Endodermal cell (in vitro differentiated cells): ENCODE measurements around the gene EYA3. TPM values are rescaled to one million over a fixed set of nuclear protein-coding genes. Genes with fewer than 3 reads are reported as not detected.
A peak's percentile ranks its signal among the peaks of the same experiment; 100 is the strongest.

Experiments
- DNase-seq: peaks from one replicate; pipeline ENCODE4 v3.0.0-alpha.2; 2017
- H3K27ac ChIP-seq: 2 replicates; pipeline ENCODE4 v1.5.1; 2013; ENCODE audit warnings: mild to moderate bottlenecking, low read depth, low read length, moderate library complexity
- H3K27me3 ChIP-seq: 2 replicates; pipeline ENCODE4 v1.6.1; 2013; ENCODE audit warnings: mild to moderate bottlenecking, low read length, moderate library complexity; ENCODE audit not compliant: insufficient read depth, control insufficient read depth, poor library complexity, severe bottlenecking
- H3K36me3 ChIP-seq: 2 replicates; pipeline ENCODE4 v1.7.0; 2013; ENCODE audit warnings: mild to moderate bottlenecking, low read length, moderate library complexity; ENCODE audit not compliant: control insufficient read depth, insufficient read depth
- H3K4me1 ChIP-seq: one replicate; pipeline ENCODE4 v1.7.0; 2013; ENCODE audit warnings: low read length; ENCODE audit not compliant: control insufficient read depth, insufficient read depth
- H3K4me3 ChIP-seq: 2 replicates; pipeline ENCODE4 v1.5.1; 2013; ENCODE audit warnings: mild to moderate bottlenecking, low read length, moderate library complexity
- H3K9ac ChIP-seq: 2 replicates; pipeline ENCODE4 v1.6.1; 2013; ENCODE audit warnings: mild to moderate bottlenecking, low read length, moderate library complexity; ENCODE audit not compliant: poor library complexity, severe bottlenecking; ENCODE audit errors: extremely low read depth
- H3K9me3 ChIP-seq: 2 replicates; pipeline ENCODE4 v1.6.1; 2013; ENCODE audit warnings: mild to moderate bottlenecking, low read length, moderate library complexity; ENCODE audit not compliant: control insufficient read depth
- H3K27ac Mint-ChIP-seq: 2 replicates; pipeline ENCODE4 v1.8.0; 2020; ENCODE audit warnings: mixed read lengths
- H3K27me3 Mint-ChIP-seq: 2 replicates; pipeline ENCODE4 v1.8.0; 2021; ENCODE audit warnings: mild to moderate bottlenecking, mixed read lengths; ENCODE audit not compliant: insufficient read depth
- H3K36me3 Mint-ChIP-seq: 2 replicates; pipeline ENCODE4 v1.8.0; 2020; ENCODE audit warnings: low read depth, mixed read lengths
- H3K4me1 Mint-ChIP-seq: 2 replicates; pipeline ENCODE4 v1.8.0; 2020; ENCODE audit warnings: mixed read lengths
- H3K4me3 Mint-ChIP-seq: 2 replicates; pipeline ENCODE4 v1.8.0; 2020; ENCODE audit warnings: mild to moderate bottlenecking, moderate library complexity, mixed read lengths
- H3K9me3 Mint-ChIP-seq: 2 replicates; pipeline ENCODE4 v1.8.0; 2020; ENCODE audit warnings: mild to moderate bottlenecking, mixed read lengths
- WGBS, 2 experiments: methylation state at CpG; one replicate each; pipeline versions ENCODE4 v1.1.5 to v1.1.7; 2013; ENCODE audit warnings: missing lambda C conversion rate in 2 of 2, mixed read lengths in 1 of 2; ENCODE audit not compliant: insufficient coverage in 1 of 2, insufficient read length in 1 of 2; 5-methylcytosine and 5-hydroxymethylcytosine counted together
- total RNA-seq, 2 donors: library from RNA; stranded (reverse); fragmentation: NEBNext Ultra II Directional in 1 of 2; extraction: Animal tissue kit (Norgen Biotek cat#: 25700) in 1 of 2; gene quantifications; 2 replicates in 1 of 2; 3 replicates in 1 of 2; pipeline ENCODE4 v1.2.1, GENCODE V29; 2021
- TF ChIP-seq, protein P1 (sequence below): fragments of 200-600 bp; sonication (generic); conservative IDR thresholded peaks from 2 replicates; pipeline ENCODE4 v1.5.0; 2021; ENCODE audit warnings: antibody characterized with exemption, mild to moderate bottlenecking

Gene EYA3
- total RNA-seq, 2 donors from 2014 or later = 29.3 to 32.8 TPM

DNA sequence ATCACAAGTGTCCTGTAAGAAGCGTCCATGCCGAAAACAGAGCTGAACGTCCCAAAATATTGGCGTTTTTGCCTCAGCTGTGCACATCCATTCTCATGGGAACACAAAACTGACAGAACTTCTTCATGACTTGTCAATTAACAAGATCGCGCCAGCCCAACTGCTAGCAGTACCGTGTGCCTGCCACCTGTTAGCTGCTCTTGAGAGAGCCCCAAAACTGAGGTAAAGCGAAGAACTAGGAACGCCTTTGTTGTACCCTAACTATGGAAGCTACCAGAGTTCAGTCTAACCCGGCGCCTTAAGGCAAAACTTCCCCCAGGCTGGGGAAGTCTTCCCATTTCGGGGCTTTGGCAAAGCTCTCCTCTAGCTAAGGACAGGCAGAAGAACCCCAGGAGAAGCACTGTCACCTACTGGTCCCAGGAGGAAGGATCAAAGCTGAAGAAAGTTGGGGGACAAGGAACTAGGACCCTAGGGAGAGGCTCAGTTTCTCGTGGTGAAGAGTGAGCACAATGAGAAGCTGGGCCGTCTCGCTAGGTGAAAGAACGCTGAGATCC lies 719 bp downstream of the EYA3 start:
- TF ChIP-seq, protein P1, sequence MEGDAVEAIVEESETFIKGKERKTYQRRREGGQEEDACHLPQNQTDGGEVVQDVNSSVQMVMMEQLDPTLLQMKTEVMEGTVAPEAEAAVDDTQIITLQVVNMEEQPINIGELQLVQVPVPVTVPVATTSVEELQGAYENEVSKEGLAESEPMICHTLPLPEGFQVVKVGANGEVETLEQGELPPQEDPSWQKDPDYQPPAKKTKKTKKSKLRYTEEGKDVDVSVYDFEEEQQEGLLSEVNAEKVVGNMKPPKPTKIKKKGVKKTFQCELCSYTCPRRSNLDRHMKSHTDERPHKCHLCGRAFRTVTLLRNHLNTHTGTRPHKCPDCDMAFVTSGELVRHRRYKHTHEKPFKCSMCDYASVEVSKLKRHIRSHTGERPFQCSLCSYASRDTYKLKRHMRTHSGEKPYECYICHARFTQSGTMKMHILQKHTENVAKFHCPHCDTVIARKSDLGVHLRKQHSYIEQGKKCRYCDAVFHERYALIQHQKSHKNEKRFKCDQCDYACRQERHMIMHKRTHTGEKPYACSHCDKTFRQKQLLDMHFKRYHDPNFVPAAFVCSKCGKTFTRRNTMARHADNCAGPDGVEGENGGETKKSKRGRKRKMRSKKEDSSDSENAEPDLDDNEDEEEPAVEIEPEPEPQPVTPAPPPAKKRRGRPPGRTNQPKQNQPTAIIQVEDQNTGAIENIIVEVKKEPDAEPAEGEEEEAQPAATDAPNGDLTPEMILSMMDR = peak; percentile 18
- H3K9me3 ChIP-seq = no peaks in the 10 kb centered on the region
- no peaks in the 10 kb centered on the region for H3K36me3 Mint-ChIP-seq
- H3K4me3 ChIP-seq = peak overlapping the region; percentile 99
- peaks cover 22% of the 10 kb centered on the region for H3K4me1 Mint-ChIP-seq
- peak; percentile 63 for DNase-seq
- peak overlapping the region; percentile 75 for H3K27ac ChIP-seq
- peak overlapping the region; percentile 95 for H3K4me3 Mint-ChIP-seq
- 4 to 6% methylated on average over 15 to 16 of the region's 16 CpGs for WGBS, 2 experiments
- H3K36me3 ChIP-seq = no peaks in the 10 kb centered on the region
- peak overlapping the region; percentile 97 for H3K27ac Mint-ChIP-seq
- no peaks in the 10 kb centered on the region for H3K9me3 Mint-ChIP-seq
- H3K27me3 Mint-ChIP-seq = no peaks in the 10 kb centered on the region
- peaks cover 7% of the 10 kb centered on the region for H3K4me1 ChIP-seq
- H3K27me3 ChIP-seq = no peaks in the 10 kb centered on the region
- peak overlapping the region; percentile 88 for H3K9ac ChIP-seq

GRCh38 chr1:28086651-28087050 lies 1.8 kb downstream of the EYA3 start:
- Histone ChIP-seq H3K27me3 (no peaks in the 10 kb centered on the region), H3K4me1 (peaks cover 7% of the 10 kb centered on the region), H3K9me3 (no peaks in the 10 kb centered on the region), H3K36me3 (no peaks in the 10 kb centered on the region), H3K9ac (no peak overlapping the region), H3K4me3 (peak overlapping the region; percentile 99), H3K27ac (no peak overlapping the region)
- peak overlapping the region; percentile 95 for H3K4me3 Mint-ChIP-seq
- H3K4me1 Mint-ChIP-seq = peaks cover 22% of the 10 kb centered on the region
- no peak for DNase-seq
- peak overlapping the region; percentile 53 for H3K27ac Mint-ChIP-seq
- 96% methylated on average over 1 of the region's 1 CpG; no CpG with 5 or more reads in 1 of the 2 experiments for WGBS, 2 experiments
- TF ChIP-seq, protein P1 = no peak
- H3K36me3 Mint-ChIP-seq = no peaks in the 10 kb centered on the region
- no peaks in the 10 kb centered on the region for H3K9me3 Mint-ChIP-seq
- H3K27me3 Mint-ChIP-seq = no peaks in the 10 kb centered on the region

DNA sequence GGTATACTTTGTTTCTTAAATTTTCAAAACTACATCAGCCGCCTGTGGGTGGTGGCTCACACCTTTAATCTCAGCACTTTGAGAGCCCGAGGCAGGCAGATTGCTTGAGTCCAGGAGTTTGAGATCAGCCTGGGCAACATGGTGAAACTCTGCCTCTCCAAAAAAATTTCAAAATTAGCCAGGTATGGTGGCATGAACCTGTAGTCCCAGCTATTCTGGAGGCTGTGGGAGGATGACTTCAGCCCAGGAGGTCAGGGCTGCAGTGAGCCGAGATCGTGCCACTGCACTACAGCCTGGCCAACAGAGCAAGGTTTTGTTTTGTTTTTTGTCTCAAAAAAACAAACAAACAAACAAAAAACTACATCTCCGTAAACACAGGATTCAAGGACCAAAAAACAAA lies 3.3 kb downstream of the EYA3 start:
- H3K4me3 ChIP-seq = peak overlapping the region; percentile 47
- H3K36me3 ChIP-seq = peaks cover 5% of the 10 kb centered on the region
- Mint-ChIP-seq H3K27ac (no peak overlapping the region), H3K36me3 (peaks cover 5% of the 10 kb centered on the region), H3K4me1 (peaks cover 22% of the 10 kb centered on the region), H3K4me3 (peak overlapping the region; percentile 19), H3K9me3 (no peaks in the 10 kb centered on the region), H3K27me3 (no peaks in the 10 kb centered on the region)
- no peak overlapping the region for H3K27ac ChIP-seq
- no peaks in the 10 kb centered on the region for H3K9me3 ChIP-seq
- DNase-seq = peak; percentile 52
- H3K27me3 ChIP-seq = no peaks in the 10 kb centered on the region
- peaks cover 7% of the 10 kb centered on the region for H3K4me1 ChIP-seq
- TF ChIP-seq, protein P1 = no peak
- WGBS, 2 experiments = 59 to 81% methylated on average over 4 to 5 of the region's 5 CpGs
- no peak overlapping the region for H3K9ac ChIP-seq
